CD4-positive, alpha-beta T cell treated with Interleukin-6 at 100 ng/mL for 8 hours (primary cell): Measurements from ENCODE around the gene NOCT.
"Not testable (repeated sequence)": the region's sequence is repeated elsewhere in the genome, so short reads cannot be mapped to it uniquely, and the experiment has no call there.

Experiments
- DNase-seq: peaks from one replicate; pipeline ENCODE4 v3.0.0-alpha.2; 2020; ENCODE audit warnings: mixed read lengths, low spot score

NOCT gene

DNA sequence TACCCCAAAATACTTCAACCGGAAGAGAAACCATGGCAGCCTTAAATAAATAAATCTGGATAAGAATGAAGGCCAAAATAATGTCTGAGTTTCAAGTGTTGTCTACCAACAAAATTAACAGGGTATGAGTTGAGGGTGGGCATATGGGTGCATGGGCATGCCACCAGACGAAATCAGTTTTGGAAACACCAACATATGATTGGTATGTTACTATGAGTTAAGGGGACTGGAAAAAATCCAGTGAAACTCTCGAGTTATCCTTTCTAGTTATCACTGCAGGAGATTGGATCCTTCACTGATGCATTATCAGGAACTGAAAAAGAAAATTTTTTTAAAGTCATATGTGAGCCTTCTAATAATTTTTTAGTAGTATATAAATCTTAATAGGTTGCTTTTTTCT, 32.4 kb downstream of the NOCT start:
- DNase-seq: no peak

- DNase-seq: no peak
Observed at GRCh38 chr4:139050446-139050845, 34.9 kb downstream of the NOCT start.

- no peak for DNase-seq
Observed at GRCh38 chr4:139053909-139054308, 38.3 kb downstream of the NOCT start.

GRCh38 chr4:139054791-139055505, 39.4 kb downstream of the NOCT start:
- DNase-seq: no peak

DNA sequence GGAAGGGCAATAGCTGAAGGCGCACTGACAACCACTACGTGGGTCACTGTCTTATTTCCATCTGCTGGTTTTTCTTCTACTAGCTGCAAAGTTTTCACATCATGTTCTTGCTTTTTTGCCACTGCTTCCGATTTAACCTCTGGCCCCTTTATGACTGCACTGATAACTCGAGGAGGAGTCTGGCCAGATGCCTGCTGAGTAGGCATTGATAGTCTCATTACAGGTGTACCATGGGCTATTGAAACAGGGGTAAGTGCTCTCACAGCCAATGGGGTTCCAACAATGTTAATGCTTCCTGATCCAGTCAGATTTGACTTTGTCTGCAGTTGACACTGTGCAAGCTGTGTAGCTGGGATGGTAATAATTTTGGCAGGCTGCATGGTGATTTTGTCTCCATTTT, 43.4 kb downstream of the NOCT start:
- DNase-seq: not testable (repeated sequence)

DNA sequence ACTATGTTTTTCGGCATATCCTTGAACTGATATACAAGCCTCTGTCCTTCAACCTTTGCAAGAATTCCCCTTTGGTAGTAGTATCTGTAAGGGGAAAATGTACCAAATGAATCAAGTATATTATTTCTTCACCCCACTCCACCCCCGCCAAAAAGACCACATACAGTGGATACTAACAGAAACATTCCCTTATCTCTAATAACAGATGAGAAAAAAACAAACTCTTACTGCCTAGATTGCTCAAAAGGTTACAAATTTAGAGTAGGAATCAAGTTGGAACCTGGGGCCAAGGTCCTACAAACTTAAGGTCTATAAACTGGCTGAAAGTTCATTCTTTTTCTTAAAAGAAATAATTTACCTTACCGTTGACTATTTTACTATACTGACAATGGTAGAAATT, 45.0 kb downstream of the NOCT start:
- DNase-seq: no peak

DNA sequence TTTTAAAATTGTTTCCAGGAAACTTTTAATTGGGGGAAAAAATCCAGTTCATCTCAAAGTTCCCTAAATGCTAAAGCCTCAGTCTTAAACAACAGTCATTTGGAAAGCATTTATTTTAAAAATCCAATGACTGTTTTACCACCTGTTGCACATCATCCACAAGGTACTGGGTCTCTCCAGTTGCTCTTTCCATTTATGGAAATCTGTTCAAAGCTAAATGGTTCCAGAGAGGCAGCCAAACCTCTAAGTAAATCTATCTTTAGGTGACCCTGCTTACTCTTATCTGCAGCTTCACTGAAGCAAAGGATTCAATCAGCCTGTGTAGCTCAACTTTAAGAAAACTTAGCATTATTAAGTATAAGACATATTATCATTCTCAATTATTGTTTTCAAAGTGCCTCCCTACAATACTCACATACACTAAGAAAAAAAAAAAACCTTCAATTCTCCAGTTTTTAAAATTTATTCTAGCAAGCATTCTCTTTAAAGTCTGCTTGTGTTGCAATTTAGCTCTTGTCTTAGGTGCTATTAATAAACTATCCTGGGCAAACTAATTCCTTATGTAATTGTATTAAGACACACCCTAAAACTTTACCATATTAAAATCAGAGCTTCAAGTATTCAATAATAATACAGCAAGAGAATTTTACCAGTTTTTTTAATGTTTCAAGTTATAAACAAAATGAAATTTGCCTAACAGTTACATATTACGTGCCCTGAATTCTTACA, 60.6 kb downstream of the NOCT start:
- no peak for DNase-seq

DNA sequence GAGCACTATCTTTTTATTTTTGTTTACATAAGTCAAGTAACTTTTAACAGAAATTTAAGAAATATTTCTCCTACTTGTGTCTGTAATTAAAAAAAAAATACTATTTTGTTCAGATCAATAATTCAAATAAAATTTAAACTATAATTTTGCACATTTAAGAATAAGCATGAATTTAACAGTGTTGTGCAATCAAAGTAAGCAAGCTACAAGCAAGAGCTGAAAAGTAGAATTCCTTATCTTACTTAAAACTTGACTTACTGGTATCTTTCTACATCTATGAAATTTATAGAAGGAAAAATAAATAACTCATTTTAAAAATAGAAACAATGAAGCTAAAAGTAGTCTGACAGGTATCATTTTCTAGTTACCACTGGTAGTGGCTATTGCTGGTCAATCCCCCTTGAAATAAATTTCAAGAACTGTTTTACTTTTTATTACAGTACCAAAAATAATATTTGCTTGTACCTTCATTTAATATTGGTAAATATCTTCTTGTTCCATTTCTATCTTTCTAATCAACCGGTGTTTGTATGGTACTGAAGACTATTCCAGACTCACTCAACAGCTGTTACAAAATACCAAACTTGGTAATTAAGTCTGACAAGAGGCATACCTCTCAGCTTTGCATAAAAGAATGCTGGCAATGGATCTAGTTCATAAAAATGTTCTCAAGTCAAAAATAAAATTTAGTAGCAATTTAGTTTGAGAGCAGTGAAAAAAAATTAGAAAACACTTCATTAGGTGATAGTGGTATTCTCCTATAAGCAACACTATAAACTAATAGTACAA, 62.2 kb downstream of the NOCT start:
- no peak for DNase-seq

- DNase-seq: no peak
Observed at GRCh38 chr4:139078926-139079325, 63.3 kb downstream of the NOCT start.

- DNase-seq: peak; percentile 91
Observed at GRCh38 chr4:139082750-139083606, 67.4 kb downstream of the NOCT start.

DNA sequence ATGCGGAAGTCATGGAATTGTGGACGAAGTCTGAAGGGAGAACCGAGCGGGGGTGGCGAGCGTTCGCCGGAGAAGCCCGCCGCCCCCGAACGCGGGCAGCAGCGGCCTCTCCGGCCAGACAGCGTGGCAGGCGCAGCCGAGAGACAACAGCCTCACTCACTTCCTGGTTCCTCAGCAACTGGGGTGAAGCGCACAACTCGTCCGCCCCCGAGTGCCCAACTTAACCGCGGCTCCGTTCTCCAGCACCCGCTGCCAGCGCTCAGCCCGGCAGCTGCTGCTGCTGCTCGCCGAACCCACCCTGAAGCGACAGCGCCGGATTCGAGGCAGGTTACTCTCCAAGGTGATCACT, 68.0 kb downstream of the NOCT start:
- peak; percentile 58 for DNase-seq

- peak; percentile 82 for DNase-seq
Observed at GRCh38 chr4:139083956-139084803, 68.6 kb downstream of the NOCT start.

GRCh38 chr4:139084804-139085093, 69.2 kb downstream of the NOCT start:
- no peak for DNase-seq

DNA sequence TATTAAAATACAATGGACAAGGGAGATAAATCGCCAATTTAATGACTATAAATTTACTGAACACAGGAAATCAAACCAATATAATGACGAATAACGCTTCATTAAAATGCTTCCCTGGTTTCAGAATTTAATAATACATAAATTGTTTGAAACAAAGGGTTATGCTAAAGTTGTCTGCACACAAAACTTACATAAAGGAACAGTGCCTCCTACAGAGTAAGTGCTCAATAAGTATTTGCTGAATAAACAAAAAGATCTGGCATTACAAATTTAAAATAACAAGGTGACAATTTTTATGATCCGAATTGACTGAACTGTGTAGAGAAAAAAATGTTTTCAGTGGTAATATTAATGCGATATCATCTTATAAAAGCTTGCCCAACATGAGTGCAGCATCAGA, 69.6 kb downstream of the NOCT start:
- DNase-seq: no peak

DNA sequence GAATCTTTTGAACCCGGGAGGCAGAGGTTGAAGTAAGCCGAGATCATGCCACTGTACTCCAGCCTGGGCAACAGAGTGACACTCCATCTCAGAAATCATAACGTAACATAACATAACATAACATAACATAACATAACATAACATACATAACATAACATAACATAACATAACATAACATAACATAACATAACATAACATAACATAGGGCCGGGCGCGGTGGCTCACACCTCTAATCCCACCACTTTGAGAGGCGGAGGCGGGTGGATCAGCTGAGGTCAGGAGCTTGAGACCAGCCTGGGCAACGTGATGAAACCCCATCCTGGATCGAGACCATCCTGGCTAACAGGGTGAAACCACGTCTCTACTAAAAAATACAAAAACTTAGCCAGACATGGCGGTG, 76.7 kb downstream of the NOCT start:
- DNase-seq: no peak
